ENCODE measurements around the gene GXYLT1. TPM values are rescaled to one million over a fixed set of nuclear protein-coding genes. Genes with fewer than 3 reads are reported as not detected.

The GXYLT1 gene, protein sequence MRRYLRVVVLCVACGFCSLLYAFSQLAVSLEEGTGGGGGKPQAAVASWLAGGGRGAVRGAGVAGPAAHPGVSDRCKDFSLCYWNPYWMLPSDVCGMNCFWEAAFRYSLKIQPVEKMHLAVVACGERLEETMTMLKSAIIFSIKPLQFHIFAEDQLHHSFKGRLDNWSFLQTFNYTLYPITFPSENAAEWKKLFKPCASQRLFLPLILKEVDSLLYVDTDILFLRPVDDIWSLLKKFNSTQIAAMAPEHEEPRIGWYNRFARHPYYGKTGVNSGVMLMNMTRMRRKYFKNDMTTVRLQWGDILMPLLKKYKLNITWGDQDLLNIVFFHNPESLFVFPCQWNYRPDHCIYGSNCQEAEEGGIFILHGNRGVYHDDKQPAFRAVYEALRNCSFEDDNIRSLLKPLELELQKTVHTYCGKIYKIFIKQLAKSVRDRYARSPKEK
- total RNA-seq (2022; extraction: Qiagen RNA extraction): 11.3 to 16.3 TPM (median 14.4 TPM) in 5 replicates

DNA sequence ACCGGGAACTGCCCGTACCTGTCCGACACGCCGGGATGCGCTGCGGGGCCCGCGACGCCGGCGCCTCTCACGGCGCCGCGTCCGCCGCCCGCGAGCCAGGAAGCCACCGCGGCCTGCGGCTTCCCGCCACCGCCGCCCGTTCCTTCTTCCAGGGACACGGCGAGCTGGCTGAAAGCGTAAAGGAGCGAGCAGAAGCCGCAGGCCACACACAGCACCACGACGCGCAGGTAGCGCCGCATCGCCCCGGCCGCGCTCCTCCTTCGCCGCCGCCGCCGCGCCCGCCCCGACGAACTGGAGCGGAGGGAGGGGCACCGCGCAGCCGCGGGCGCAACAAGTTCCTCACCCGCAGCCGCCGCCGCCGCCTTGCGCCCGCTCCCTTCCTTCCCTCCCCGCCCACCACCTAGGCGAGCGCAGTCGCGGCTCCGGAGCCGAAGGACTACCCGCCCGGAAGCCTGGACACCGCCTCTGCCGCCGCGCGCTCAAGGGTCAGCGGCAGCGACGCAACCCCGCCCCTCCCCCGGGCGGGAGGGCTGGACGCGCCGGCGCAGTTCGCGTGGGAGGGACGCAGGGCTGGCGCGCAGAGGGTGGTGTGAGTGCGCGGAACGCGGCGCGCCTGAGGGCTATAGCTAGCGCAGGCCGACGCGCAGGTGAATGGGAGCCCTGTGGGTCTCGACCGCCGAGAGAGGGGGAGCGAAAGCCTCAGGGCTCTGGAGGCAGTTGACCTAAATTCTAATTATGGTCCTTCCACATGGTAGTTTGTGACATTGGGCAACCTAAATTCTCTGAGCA, at the start of gene GXYLT1:
Gene GXYLT1, minus strand, starts transcription at position 467 of the 789 bp plus-strand sequence. Its CDS starts 228 bp downstream, at position 239.

Other genes starting within 250 kb of the GXYLT1 start
- 17.1 to 26.3 TPM (median 20.9 TPM) in 5 replicates for gene YAF2, start 93.4 kb upstream of the GXYLT1 start, total RNA-seq (2022; extraction: Qiagen RNA extraction)
- gene ZCRB1, start 181.2 kb upstream of the GXYLT1 start, total RNA-seq (2022; extraction: Qiagen RNA extraction): 60.4 to 70.8 TPM (median 61.1 TPM) in 5 replicates
- 47.6 to 78.6 TPM (median 57.1 TPM) in 5 replicates for gene PPHLN1, start 181.3 kb upstream of the GXYLT1 start, total RNA-seq (2022; extraction: Qiagen RNA extraction)

Data from A549 treated with dexamethasone at 1 μM for 4 hours (cell line).